PC-9 (cell line): ENCODE measurements around the gene DSTN.
A peak's percentile ranks its signal among the peaks of the same experiment; 100 is the strongest.

Source experiments
- EZH2 ChIP-seq: fragments of 200-600 bp; sonication (generic); IDR thresholded peaks from 2 replicates; pipeline ENCODE4 v1.8.0; 2017; ENCODE audit warnings: antibody characterized with exemption, low read depth
- TF ChIP-seq, protein P1 (sequence below): fragments of 200-600 bp; sonication (generic); conservative IDR thresholded peaks from 2 replicates; pipeline ENCODE4 v1.6.1; 2017; ENCODE audit warnings: mixed run types, antibody characterized with exemption, mild to moderate bottlenecking, moderate library complexity

DNA sequence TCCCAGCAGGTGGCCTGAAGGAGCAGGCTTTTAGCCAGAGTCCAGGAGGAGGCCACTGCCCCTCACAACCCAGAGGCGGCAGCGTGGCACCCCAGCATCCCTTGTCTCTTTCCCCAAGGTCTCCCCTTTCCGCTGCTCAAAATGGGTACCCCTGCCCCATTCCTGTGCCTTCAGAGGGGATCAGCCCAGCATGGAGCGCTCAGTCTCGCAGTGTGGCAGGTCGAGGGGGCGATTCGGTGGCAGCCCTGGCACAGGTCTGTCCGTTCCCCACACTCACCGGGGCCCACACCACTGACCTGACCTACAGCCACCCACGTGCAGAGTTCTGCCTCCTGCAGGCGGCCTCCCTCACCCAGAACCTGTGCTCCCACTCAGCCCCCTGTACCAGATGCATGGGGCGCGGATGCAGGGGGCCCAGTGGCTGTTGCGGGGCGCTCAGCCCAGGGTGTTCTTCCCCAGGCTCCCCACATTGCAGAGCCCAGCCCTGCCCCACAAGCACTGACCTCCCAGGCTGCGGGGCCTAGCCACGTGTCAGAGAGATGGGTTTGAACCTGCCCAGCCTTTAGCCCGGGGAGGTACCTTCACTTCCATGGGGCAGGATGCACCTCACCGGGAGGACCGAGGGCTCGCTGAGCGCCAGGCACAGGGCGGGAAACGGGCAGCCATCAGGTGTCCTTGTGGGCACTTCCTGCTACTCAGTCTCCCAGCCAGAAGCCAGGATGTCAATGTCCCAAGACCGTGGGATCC, 41.8 kb downstream of the DSTN start:
- TF ChIP-seq, protein P1, sequence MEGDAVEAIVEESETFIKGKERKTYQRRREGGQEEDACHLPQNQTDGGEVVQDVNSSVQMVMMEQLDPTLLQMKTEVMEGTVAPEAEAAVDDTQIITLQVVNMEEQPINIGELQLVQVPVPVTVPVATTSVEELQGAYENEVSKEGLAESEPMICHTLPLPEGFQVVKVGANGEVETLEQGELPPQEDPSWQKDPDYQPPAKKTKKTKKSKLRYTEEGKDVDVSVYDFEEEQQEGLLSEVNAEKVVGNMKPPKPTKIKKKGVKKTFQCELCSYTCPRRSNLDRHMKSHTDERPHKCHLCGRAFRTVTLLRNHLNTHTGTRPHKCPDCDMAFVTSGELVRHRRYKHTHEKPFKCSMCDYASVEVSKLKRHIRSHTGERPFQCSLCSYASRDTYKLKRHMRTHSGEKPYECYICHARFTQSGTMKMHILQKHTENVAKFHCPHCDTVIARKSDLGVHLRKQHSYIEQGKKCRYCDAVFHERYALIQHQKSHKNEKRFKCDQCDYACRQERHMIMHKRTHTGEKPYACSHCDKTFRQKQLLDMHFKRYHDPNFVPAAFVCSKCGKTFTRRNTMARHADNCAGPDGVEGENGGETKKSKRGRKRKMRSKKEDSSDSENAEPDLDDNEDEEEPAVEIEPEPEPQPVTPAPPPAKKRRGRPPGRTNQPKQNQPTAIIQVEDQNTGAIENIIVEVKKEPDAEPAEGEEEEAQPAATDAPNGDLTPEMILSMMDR = peak; percentile 58
- no peak for TF ChIP-seq EZH2
